MG63 (cell line): Measurements from ENCODE around the gene PLB1. TPM values are rescaled to one million over a fixed set of nuclear protein-coding genes. Genes with fewer than 3 reads are reported as not detected.
A peak's percentile ranks its signal among the peaks of the same experiment; 100 is the strongest.
"Not testable (repeated sequence)": the region's sequence is repeated elsewhere in the genome, so short reads cannot be mapped to it uniquely, and the experiment has no call there.

Experiments used
- DNase-seq: peaks from one replicate; pipeline ENCODE4 v3.0.0-alpha.2; 2020
- H3K27me3 ChIP-seq: fragments of 250-450 bp; sonication (Bioruptor Pico); 2 replicates; pipeline ENCODE4 v1.5.1; 2020; ENCODE audit warnings: mild to moderate bottlenecking, moderate library complexity
- H3K36me3 ChIP-seq: fragments of 250-450 bp; sonication (Bioruptor Pico); 2 replicates; pipeline ENCODE4 v1.5.1; 2020; ENCODE audit warnings: mild to moderate bottlenecking, moderate library complexity
- H3K4me3 ChIP-seq: fragments of 250-450 bp; sonication (Bioruptor Pico); 2 replicates; pipeline ENCODE4 v1.5.1; 2020; ENCODE audit warnings: mild to moderate bottlenecking, moderate library complexity
- H3K9me3 ChIP-seq: fragments of 250-450 bp; sonication (Bioruptor Pico); 2 replicates; pipeline ENCODE4 v1.5.1; 2020; ENCODE audit warnings: mild to moderate bottlenecking, moderate library complexity
- total RNA-seq: library from RNA; depleted of rRNA; stranded (reverse); fragments of >200 nt; shearing (Covaris generic); gene quantifications from 2 replicates; pipeline ENCODE4 v1.2.3, GENCODE V29; 2014; ENCODE audit warnings: low replicate concordance

PLB1 gene
- total RNA-seq, 1 experiment from 2014 or later = not detected

DNA sequence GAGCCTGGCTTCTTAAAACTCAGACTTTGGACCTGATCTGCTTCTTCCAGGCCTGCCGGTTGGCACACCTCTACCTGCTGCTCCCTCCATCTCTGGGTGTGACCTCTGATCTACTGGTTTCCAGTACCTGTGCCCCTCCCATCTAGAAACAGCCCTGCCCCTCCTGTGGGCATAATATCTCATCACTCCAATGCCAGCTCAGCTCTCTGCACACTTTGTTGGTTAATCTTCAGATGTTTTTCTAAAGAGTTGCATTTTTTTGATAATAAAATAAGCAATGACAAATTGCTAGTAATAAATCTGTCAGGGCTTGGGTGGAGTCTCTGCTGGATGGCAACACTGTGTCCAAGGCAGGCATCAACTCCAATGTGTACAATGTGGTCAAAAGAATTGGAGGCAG is 166.2 kb downstream of the PLB1 start:
- Histone ChIP-seq H3K27me3 (no peaks in the 10 kb centered on the region), H3K9me3 (no peaks in the 10 kb centered on the region), H3K36me3 (no peaks in the 10 kb centered on the region), H3K4me3 (no peak overlapping the region)
- peak; percentile 62 for DNase-seq

GRCh38 chr2:28662468-28663181 is 166.8 kb downstream of the PLB1 start:
- no peaks in the 10 kb centered on the region for H3K27me3 ChIP-seq
- no peaks in the 10 kb centered on the region for H3K9me3 ChIP-seq
- H3K4me3 ChIP-seq = no peak overlapping the region
- no peaks in the 10 kb centered on the region for H3K36me3 ChIP-seq
- DNase-seq = peak; percentile 61

DNA sequence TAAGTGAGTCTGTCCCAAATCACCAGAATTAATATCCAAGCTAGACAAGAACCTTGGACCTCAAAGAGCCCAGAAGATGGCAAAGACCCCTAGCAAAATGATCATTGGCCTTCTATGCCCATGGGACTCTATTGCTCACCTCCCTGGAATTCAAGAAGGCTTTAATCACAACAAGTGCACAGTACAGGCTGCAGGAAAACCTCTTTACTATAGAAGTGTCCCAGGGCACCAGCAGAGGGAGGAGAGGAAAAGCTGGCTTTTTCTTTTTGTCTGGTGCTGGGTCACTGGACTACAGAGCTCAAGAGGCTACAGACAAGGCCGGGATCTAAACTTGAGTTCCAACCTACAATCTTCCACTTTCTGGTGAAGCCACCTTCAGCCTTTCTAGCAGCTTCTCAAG is 167.5 kb downstream of the PLB1 start:
- peak; percentile 41 for DNase-seq

GRCh38 chr2:28664120-28664842 is 168.4 kb downstream of the PLB1 start:
- no peak overlapping the region for H3K4me3 ChIP-seq
- H3K27me3 ChIP-seq = no peaks in the 10 kb centered on the region
- DNase-seq = no peak
- no peaks in the 10 kb centered on the region for H3K36me3 ChIP-seq
- no peaks in the 10 kb centered on the region for H3K9me3 ChIP-seq

More for the DNA sequence above, 167.5 kb downstream of the PLB1 start:
- Histone ChIP-seq H3K27me3 (no peaks in the 10 kb centered on the region), H3K4me3 (no peak overlapping the region), H3K9me3 (no peaks in the 10 kb centered on the region), H3K36me3 (no peaks in the 10 kb centered on the region)

- no peaks in the 10 kb centered on the region for H3K27me3 ChIP-seq
- no peaks in the 10 kb centered on the region for H3K36me3 ChIP-seq
- no peak overlapping the region for H3K4me3 ChIP-seq
- peak; percentile 96 for DNase-seq
- no peaks in the 10 kb centered on the region for H3K9me3 ChIP-seq
Observed at GRCh38 chr2:28665041-28665704, 169.3 kb downstream of the PLB1 start.

DNA sequence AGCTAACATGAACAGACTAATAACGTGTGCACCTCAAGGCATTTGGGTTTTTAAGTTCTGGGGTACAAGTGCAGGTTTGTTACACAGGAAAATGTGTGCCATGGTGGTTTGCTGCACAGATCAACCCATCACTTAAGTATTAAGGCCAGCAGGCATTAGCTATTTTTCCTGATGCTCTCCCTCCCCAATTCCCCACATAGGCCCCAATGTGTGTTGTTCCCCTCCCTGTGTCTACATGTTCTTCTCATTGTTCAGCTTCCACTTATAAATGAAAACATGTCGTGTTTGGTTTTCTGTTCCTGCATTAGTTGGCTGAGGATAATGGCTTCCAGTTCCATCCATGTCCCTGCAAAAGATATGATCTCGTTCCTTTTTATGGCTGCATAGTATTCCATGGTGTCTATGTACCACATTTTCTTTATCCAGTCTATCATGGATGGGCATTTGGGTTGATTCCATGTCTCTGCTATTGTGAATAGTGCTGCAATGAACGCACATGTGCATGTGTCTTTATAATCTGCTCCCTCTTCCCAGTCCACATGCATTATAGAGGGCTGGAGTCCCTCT is 170.0 kb downstream of the PLB1 start:
- not testable (repeated sequence) for H3K27me3 ChIP-seq, DNase-seq, H3K9me3 ChIP-seq, H3K4me3 ChIP-seq, H3K36me3 ChIP-seq

DNA sequence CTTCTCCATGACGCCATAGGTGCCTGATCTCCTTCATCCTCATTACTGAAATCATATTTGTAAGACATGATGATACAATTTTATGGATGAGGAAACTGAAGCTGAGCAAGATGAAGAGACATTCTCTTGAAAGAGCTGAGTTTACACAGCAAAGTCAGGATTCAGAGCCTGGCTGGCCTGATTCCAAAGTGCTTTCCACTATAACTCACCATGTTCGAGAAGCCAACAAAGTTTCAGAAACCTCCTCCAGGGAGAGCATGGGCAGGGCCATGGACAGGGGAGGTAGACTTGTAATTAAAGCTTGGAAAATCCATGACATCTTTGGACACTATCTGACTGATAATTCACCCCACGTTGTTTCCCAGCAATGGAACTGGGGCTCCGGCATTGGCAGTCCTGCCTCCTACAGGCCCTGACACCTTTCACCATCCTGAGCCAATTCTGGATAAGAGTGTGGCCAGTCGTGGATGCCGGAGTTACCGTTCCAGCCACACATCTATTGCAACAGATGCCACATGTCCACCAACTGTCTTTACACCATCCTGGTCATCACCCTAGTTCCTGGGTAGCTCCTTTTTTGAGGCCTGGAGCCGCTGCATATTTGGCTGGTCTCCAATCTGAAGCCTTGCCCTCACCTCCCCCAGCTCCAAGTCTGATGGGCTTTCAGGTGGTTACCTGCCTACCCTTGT is 170.8 kb downstream of the PLB1 start:
- no peak overlapping the region for H3K4me3 ChIP-seq
- peak; percentile 47 for DNase-seq
- H3K36me3 ChIP-seq = no peaks in the 10 kb centered on the region
- no peaks in the 10 kb centered on the region for H3K9me3 ChIP-seq
- H3K27me3 ChIP-seq = no peaks in the 10 kb centered on the region

DNA sequence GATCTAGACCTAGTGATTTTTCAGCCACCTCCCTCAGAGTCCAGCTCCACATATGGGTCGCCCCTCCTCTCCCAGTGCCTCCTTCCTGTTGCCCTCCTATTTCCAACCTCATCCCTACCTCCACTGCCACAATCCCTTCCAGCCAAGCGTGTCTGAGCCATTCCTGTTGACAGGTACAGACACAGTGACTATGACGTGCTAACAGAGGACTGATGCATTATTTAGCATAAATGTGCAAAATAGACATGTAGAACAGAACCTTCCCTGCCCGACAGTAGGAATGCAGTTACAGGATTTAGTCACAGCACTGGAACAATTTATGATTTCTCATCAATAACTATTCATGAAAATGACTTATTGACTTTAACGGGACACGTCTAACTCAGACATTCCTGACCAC is 171.4 kb downstream of the PLB1 start:
- no peaks in the 10 kb centered on the region for H3K36me3 ChIP-seq

DNA sequence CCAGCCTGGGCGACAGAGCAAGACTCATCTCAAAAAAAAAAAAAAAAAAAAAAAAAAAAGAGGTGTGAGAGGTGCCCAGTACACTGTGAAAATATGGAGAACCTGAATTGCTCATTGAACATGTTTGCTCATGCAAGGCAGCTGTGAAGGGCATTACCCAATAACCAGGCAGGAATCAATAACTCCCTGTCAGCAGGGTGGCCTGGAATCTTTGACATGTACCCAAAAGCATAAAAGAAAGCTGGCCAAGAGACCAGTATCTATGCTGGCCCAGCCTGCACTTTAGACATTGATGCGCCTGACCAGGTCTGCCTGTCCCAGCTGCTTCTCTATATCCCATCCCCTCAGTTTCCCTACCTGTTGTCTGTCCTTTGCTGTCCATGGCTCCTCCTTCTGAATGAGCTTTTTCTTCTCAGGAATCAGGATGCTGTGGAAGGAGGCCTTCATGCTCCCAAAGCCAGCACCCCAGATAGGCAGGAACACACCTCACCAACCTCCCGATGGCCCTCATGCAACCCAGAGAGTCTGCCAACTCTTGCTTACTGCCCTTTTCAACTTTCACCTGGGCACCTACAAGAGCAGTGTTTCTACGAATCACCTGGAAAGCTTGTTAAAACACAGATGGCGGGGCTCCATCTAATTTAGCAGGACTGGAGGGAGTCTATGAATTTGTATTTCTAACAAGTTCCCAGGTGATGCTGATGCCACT is 172.4 kb downstream of the PLB1 start:
- H3K4me3 ChIP-seq = no peak overlapping the region
- H3K36me3 ChIP-seq = no peaks in the 10 kb centered on the region
- no peaks in the 10 kb centered on the region for H3K27me3 ChIP-seq
- DNase-seq = no peak
- peaks cover 6% of the 10 kb centered on the region; the same call in 1 of the 2 replicates for H3K9me3 ChIP-seq

More for the DNA sequence above, 171.4 kb downstream of the PLB1 start:
- DNase-seq = no peak
- H3K4me3 ChIP-seq = no peak overlapping the region
- no peaks in the 10 kb centered on the region for H3K9me3 ChIP-seq
- no peaks in the 10 kb centered on the region for H3K27me3 ChIP-seq

DNA sequence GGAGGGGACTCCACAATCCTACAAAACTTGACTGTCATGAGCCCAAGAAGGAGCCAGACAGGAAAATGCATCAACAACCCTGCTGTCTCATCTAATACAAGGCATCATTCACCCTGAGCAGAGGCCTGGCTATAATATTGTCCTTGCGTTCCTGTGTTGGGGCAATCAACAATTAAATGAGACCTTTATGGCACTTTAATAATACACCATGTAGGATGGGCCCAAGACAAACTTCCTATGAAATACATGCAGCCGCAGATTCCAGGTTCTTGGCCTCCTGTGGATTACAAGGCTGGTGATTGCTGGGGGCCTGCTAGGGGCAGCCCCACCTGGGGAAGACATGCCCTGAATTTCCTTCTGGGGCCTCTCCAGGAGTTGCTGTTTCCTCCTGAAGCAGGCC is 173.0 kb downstream of the PLB1 start:
- Histone ChIP-seq H3K4me3 (no peak overlapping the region), H3K27me3 (no peaks in the 10 kb centered on the region), H3K9me3 (peaks cover 8% of the 10 kb centered on the region; the same call in 1 of the 2 replicates), H3K36me3 (no peaks in the 10 kb centered on the region)
- DNase-seq = no peak

GRCh38 chr2:28670856-28671255 is 175.0 kb downstream of the PLB1 start:
- Histone ChIP-seq H3K27me3 (no peaks in the 10 kb centered on the region), H3K9me3 (peaks cover 8% of the 10 kb centered on the region; the same call in 1 of the 2 replicates), H3K36me3 (no peaks in the 10 kb centered on the region), H3K4me3 (no peak overlapping the region)
- DNase-seq = no peak

- peaks cover 8% of the 10 kb centered on the region; the same call in 1 of the 2 replicates for H3K9me3 ChIP-seq
- DNase-seq = no peak
- H3K4me3 ChIP-seq = no peak overlapping the region
- no peaks in the 10 kb centered on the region for H3K36me3 ChIP-seq
- no peaks in the 10 kb centered on the region for H3K27me3 ChIP-seq
Observed at GRCh38 chr2:28673338-28673737, 177.5 kb downstream of the PLB1 start.

DNA sequence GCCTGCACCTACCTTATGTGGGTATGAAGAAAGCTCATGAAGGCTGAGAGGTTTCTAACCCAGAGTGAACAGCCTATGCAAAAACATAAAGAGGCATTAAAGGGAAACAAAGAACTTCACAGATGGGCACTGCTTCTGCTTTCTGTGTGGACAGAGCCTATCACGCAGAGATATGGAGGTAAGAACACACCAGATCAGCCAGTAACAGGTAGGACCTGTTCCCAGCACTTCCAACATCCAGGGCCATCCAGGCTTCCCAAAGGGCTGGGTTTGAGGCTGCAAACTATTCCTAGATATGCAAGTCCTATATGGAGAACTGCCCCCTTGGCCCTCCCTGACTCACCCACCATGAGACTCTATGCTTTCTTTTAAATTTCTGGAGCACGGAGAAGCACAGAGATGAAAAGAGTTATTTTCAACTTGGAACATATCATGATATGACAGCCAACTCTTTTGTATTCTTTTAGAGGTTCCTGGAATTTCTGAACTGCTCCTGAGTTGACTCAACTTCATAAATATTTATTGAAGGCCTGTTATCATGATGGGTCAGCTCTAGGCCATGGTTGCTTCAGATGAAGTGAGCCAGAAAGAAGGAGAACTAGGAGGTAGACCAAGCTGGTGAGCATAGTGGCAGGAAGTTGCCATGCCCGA is 178.3 kb downstream of the PLB1 start:
- no peaks in the 10 kb centered on the region for H3K36me3 ChIP-seq
- DNase-seq = peak; percentile 50

DNA sequence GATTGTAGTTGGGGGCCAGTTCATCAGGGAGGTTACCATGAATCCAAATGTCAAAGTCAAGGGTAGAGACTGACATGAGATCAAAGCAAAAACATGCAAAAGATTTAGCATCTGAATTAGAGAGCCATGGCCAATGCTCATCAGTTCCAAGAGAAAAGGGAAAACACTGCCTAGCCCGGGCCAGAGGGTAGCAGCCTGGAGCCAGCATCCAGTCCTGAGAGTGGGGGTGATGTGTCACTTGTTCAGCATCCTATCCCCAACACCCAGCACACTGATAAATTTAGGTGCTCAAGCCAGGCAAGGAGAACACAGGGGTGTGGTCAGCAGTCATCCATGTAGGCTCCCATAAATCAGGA is 178.8 kb downstream of the PLB1 start:
- H3K27me3 ChIP-seq = no peaks in the 10 kb centered on the region
- H3K9me3 ChIP-seq = peaks cover 8% of the 10 kb centered on the region; the same call in 1 of the 2 replicates
- no peaks in the 10 kb centered on the region for H3K36me3 ChIP-seq
- H3K4me3 ChIP-seq = no peak overlapping the region
- no peak for DNase-seq

More for the DNA sequence above, 178.3 kb downstream of the PLB1 start:
- Histone ChIP-seq H3K9me3 (peaks cover 8% of the 10 kb centered on the region; the same call in 1 of the 2 replicates), H3K27me3 (no peaks in the 10 kb centered on the region), H3K4me3 (no peak overlapping the region)

GRCh38 chr2:28676152-28676835 is 180.4 kb downstream of the PLB1 start:
- no peaks in the 10 kb centered on the region for H3K27me3 ChIP-seq
- H3K9me3 ChIP-seq = peaks cover 8% of the 10 kb centered on the region; the same call in 1 of the 2 replicates
- no peak overlapping the region for H3K4me3 ChIP-seq
- no peaks in the 10 kb centered on the region for H3K36me3 ChIP-seq
- DNase-seq = no peak
